Mononuclear cell (primary cell): ENCODE measurements around the gene VAPA. TPM values are rescaled to one million over a fixed set of nuclear protein-coding genes. Genes with fewer than 3 reads are reported as not detected.
A peak's percentile ranks its signal among the peaks of the same experiment; 100 is the strongest.
"Not testable (repeated sequence)": the region's sequence is repeated elsewhere in the genome, so short reads cannot be mapped to it uniquely, and the experiment has no call there.

Experiments used
- H3K27me3 ChIP-seq: 2 replicates; pipeline ENCODE4 v1.6.0; 2011; ENCODE audit warnings: low read length, control low read depth; ENCODE audit not compliant: insufficient read depth
- H3K4me1 ChIP-seq: 2 replicates; pipeline ENCODE4 v1.5.1; 2011; ENCODE audit warnings: mild to moderate bottlenecking, low read length, control low read depth; ENCODE audit not compliant: insufficient read depth
- H3K4me3 ChIP-seq: 2 replicates; pipeline ENCODE4 v1.5.1; 2011; ENCODE audit warnings: mild to moderate bottlenecking, low read length, moderate library complexity
- H3K9me3 ChIP-seq: 2 replicates; pipeline ENCODE4 v1.5.1; 2011; ENCODE audit warnings: low read depth, mild to moderate bottlenecking, control low read depth, low read length
- total RNA-seq: library from RNA; depleted of rRNA; stranded (reverse); fragments of >200 nt; gene quantifications from one replicate; pipeline ENCODE4 v1.2.3, GENCODE V29; 2012

The VAPA gene
- total RNA-seq, 1 donor = 370 TPM

DNA sequence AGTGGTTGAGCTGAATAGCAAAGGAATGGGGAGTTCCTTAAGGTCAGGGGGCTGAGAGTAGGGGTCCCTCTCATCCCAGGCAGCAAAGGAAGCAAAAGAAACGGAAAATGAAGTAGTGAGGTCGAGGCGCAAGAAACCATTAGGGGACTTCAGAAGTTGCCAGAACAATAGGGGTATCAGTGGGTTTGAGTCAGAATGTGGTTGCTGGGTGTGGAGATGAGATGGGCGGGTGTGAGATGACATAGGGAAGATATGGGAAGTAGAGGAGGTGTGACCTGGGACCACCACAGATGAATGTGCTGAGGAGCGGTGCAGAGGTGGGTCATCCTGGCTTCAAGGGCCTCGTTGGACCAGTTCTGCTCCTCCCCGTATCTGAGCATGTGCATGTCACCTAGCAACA lies 13.1 kb upstream of the VAPA start:
- peaks cover 1% of the 10 kb centered on the region for H3K4me1 ChIP-seq
- no peaks in the 10 kb centered on the region for H3K9me3 ChIP-seq
- no peaks in the 10 kb centered on the region for H3K27me3 ChIP-seq
- H3K4me3 ChIP-seq = no peak overlapping the region

DNA sequence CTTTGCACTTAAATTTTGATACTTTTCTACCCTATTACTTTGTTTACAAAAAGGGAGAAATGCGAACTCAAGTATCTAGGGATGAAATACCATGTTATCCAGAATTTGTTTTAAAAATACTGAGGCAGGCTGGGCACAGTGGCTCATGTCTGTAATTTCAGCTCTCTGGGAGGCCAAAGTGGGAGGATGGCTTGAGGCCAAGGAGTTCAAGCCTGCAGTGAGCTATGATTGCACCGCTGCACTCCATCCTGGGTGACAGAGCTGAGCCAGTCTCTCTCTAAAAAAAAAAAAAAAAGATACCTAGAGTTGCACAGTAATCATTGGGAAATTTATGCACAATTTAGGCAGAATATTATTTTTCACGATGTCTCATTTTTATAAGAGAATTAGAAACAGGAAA lies 12.4 kb upstream of the VAPA start:
- no peak overlapping the region for H3K4me3 ChIP-seq
- peaks cover 5% of the 10 kb centered on the region for H3K4me1 ChIP-seq
- H3K9me3 ChIP-seq = no peaks in the 10 kb centered on the region
- H3K27me3 ChIP-seq = no peaks in the 10 kb centered on the region

DNA sequence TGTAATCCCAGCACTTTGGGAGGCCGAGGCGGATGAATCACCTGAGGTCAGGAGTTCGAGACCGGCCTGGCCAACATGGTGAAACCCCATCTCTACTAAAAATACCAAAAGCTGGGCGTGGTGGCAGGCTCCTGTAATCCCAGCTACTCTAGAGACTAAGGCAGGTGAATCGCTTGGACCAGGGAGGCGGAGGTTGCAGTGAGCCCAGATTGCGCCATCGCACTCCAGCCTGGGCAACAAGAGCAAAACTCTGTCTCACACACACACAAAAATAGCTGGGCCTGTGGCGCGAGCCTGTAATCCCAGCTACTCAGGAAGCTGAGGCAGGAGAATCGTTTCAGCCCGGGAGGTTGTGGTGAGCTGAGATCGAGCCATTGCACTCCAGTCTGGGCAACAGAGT lies 11.6 kb upstream of the VAPA start:
- not testable (repeated sequence) for H3K4me1 ChIP-seq, H3K27me3 ChIP-seq, H3K4me3 ChIP-seq, H3K9me3 ChIP-seq

DNA sequence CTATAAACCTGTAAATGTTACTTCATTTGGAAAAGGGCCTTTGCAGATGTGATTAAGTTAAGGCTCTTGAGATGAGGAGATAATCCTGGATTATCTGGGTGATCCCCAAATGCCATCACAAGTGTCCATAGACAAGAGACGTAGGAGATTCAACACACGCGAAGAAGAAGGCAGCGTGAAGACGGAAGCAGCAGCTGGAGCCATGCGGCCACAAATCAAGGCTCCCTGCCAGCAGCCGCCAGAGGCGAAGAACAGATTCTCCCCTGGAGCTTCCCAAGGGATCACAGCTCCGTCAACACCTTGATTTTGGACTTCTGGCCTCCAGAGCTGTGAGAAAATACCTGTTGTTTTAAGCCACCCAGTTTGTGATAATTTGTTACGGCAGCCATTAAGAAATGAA lies 11.0 kb upstream of the VAPA start:
- H3K4me3 ChIP-seq = no peak overlapping the region
- H3K27me3 ChIP-seq = no peaks in the 10 kb centered on the region
- H3K9me3 ChIP-seq = no peaks in the 10 kb centered on the region
- peaks cover 5% of the 10 kb centered on the region for H3K4me1 ChIP-seq

DNA sequence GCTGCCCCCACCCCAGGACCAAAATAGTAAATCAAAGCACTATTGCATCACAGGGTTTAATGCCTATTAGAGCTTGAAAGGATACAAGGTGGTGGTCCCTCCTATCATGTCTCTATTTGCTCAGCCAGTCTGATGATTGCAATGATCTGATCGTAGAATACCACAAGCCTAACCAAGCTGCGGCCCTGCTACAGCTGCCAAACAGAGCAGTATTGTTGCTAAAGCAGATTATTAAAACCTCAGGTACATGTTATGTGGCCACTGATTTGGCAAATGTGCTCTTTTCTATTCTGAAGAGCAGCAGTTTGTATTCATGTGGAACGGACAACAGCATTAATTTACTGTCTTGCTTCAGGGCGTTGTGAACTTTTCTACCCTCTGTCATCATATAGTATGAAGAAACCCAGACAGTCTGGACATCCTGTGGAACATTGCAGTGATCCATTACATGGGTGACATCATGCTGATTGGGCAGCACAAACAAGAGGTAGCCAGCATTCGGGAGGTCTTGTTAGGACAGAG lies 8.4 kb upstream of the VAPA start:
- Histone ChIP-seq H3K4me3 (no peak overlapping the region), H3K27me3 (no peaks in the 10 kb centered on the region), H3K4me1 (peaks cover 10% of the 10 kb centered on the region), H3K9me3 (no peaks in the 10 kb centered on the region)

DNA sequence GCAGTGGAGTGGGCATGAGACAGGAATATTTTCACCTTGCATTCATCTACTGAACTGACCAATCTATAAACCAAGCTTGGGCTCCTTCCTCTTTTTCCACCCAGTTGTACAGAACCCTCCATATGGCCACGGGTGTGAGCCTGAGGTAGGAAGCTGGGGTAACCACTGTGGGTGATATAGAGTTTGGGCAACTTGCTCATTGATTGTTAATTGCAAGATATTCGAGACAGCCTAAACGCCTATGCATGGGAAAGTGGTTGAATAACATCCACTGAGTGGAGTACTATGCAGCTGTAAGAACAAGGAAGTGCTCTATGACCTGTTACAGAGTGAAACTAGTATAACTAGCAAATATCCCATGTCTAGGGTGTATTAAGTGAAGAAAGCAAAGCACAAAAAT lies 7.3 kb upstream of the VAPA start:
- H3K9me3 ChIP-seq = no peaks in the 10 kb centered on the region
- H3K27me3 ChIP-seq = no peaks in the 10 kb centered on the region
- peaks cover 13% of the 10 kb centered on the region for H3K4me1 ChIP-seq
- H3K4me3 ChIP-seq = no peak overlapping the region

DNA sequence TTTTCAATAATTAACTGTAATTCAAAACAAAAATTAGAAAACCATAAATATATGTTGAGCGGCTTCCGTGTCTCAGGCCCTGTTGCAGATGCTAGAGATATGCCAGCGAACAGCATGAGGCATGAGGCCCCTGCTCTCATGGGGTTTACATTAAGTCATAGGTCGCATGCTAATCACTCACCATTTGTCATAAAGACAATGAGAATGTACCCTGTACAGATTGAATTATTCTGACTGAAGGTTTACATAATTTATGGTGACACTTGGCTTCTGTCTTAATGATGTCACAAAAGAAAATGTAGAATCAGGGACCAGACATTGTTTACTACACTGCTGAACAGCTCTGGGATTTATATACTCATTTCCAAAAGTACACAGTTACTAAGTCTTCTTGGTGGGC lies 5.9 kb upstream of the VAPA start:
- no peaks in the 10 kb centered on the region for H3K9me3 ChIP-seq
- no peaks in the 10 kb centered on the region for H3K27me3 ChIP-seq
- H3K4me1 ChIP-seq = peaks cover 14% of the 10 kb centered on the region
- H3K4me3 ChIP-seq = no peak overlapping the region

DNA sequence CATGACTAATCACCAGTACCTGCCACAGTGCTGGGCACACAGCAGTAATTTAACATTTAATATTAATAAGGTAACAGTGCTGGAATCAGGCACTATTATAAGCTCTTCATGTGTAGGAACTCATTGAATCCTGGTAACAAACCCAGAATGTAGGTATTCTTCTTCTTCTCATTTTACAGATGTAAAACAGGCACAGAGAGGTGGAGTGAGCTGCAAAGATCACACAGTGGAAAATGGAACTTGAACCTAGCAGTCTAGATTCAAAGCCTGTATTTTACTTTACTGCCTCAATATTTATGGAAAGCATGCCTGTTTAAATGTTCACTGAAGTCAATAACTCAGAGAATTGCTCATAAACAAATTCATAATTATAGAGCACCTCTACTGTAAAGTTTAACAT lies 3.7 kb upstream of the VAPA start:
- no peaks in the 10 kb centered on the region for H3K27me3 ChIP-seq
- H3K4me1 ChIP-seq = peaks cover 19% of the 10 kb centered on the region
- H3K4me3 ChIP-seq = no peak overlapping the region
- H3K9me3 ChIP-seq = no peaks in the 10 kb centered on the region

DNA sequence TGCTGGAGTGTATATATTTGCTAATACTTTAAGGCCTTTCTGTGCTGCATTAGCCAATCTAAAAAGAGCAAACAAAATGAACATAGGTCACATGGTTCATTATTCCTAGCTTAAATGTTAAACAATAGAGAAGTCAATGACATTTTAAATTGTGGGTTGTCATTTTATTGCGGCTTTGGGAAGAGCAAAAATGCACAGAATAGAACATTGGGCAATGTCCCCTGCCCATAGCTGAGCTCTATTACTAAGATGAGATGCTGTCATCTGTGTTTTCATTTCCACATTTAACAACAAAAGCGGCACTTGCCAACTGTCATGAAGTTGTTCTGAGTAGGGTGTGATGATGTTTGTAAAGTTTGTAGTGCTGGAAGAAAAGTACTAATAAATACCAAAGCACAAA lies 3.2 kb upstream of the VAPA start:
- Histone ChIP-seq H3K27me3 (no peaks in the 10 kb centered on the region), H3K4me1 (peaks cover 19% of the 10 kb centered on the region), H3K4me3 (no peak overlapping the region), H3K9me3 (no peaks in the 10 kb centered on the region)

DNA sequence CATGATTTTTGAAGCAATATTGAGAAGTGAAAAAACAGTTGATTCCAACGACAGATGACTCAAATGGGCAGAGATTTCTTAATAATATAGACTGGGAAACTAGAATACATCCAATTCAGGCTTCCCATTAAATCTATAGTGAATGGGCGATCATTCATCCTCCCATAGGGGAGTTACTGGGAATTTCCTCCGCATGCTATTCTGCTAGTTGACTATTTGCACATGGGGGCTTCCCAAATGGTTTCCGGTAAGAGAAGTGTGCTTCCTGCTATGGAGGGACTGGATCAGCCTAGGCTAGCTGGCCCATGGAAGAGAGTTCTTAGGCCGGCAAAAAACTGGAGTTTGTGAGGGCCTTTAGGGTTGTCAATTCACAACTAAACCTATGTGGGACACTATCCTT lies 2.6 kb upstream of the VAPA start:
- H3K27me3 ChIP-seq = no peaks in the 10 kb centered on the region
- no peak overlapping the region for H3K4me3 ChIP-seq
- no peaks in the 10 kb centered on the region for H3K9me3 ChIP-seq
- peaks cover 21% of the 10 kb centered on the region for H3K4me1 ChIP-seq

DNA sequence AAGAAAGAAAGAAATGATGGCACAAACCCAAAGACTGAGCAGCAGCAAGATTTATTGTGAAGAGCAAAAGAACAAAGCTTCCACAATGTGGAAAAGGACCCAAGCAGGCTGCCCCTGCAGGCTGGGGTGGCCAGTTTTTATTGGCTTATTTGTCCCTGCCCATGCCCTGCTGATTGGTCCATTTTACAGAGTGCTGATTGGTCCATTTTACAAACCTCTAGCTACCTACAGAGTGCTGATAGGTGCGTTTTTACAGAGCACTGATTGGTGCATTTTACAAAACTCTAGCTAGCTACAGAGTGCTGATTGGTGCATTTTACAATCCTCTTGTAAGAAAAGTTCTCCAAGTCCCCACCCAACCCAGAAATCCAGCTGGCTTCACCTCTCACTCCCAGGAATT lies 1.5 kb upstream of the VAPA start:
- not testable (repeated sequence) for H3K27me3 ChIP-seq, H3K9me3 ChIP-seq, H3K4me3 ChIP-seq
- peaks cover 28% of the 10 kb centered on the region for H3K4me1 ChIP-seq

DNA sequence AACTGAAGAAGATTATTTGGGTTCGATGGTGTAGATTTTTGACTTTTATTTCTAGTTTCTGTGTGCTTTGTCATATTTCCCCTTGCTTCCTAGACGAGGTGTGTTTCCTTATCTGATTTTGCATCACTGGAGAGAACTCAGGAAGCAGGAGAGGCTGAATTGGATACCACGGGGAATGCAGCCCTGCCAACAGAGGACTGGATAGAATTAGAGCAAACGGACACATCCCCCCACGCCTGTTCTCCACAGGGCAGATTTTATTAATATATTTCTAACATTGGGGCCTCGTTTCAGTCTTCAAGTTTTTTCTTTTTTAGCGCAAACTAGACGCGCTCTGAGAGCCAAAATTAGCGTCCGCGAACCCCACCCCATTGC lies 678 bp upstream of the VAPA start:
- H3K4me3 ChIP-seq = peak overlapping the region; percentile 81
- H3K27me3 ChIP-seq = no peaks in the 10 kb centered on the region
- peaks cover 37% of the 10 kb centered on the region for H3K4me1 ChIP-seq
- H3K9me3 ChIP-seq = no peaks in the 10 kb centered on the region

DNA sequence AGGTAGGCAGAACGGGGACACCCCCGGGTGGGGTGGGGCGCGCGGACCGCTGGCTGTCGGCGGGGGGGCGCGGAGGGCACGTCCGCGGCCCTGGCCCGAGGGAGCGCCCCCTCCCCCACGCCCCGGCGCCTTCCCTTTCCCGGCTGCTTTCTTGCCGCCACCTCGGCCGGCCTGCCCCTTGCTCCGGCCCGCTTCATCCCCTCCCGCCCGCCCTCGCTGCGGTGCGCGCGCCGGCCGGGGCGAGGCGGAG lies 443 bp downstream of the VAPA start:
- no peaks in the 10 kb centered on the region for H3K27me3 ChIP-seq
- no peaks in the 10 kb centered on the region for H3K9me3 ChIP-seq
- H3K4me1 ChIP-seq = peaks cover 46% of the 10 kb centered on the region
- H3K4me3 ChIP-seq = peak overlapping the region; percentile 81

DNA sequence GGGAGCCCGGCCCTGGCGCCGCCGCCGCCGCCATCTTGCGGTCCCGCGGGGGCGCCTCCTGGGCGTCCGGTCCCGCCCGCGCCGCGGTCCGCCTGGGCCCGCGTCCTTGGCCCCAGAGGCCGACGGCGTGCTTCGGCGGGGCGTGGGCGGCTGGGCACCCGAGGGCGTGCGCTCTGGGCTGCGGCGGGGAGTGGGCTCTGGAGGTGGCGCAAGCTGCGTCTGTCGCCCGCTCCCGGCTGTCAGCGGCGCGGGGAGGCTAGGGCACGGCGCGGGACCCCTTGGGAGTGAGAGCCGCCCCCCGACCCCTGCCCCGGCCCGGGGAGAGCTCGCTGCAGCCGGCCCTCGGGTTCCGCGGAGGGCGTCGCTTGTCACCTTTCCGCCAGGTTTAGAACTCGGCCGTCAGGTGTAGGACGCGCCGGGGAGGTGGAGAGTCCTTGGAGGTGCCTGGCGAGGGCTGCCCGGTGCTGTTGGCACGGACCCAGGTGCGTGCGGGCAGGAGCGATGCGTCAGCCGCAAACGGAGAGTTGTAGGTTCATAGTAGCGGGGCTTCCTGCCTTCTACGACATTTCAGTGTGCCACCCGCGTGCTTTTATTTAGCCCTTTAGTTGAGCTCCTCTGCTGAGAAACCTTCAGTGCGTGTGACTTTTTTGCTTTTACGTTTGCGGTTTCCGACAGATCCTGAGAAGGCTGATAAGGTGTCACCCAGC lies 921 bp downstream of the VAPA start:
- H3K4me3 ChIP-seq = peak overlapping the region; percentile 81
- no peaks in the 10 kb centered on the region for H3K9me3 ChIP-seq
- H3K27me3 ChIP-seq = no peaks in the 10 kb centered on the region
- peaks cover 50% of the 10 kb centered on the region for H3K4me1 ChIP-seq

DNA sequence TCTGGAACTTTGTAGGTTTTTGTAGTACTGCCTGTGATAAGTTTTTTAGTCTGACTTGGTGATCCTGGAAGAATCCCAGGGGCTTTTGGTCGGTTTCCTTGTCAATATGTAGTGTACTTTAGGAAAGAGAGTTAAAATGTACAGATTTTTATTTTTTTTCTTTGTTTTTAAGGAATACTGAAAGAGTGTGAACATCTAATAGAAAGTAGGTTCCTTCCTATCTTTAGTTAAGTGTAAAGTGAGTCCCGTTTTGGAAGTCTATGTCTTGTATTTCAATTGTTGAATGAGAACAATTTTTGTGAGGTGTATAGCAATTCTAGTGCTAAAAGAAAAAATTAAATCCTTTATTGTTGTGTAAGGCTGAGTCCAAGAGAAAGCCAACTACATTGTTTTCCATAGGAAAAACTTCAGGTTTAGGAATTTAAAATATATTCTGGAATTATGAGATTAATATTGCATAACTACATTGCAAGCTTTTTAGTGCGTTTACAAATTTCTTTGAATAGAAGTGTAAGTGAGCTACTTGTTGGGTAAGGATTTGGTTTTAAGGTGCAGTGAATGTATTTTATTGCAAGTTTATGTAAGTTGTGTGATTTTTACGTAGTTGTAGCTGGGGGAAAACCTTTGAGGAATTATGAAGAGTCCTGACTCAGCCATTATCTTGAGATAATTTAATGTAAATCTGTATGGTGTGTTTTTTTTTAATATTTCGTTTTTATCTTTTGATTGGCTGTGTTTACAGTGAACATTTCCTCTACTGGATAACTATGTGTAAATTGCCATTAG lies 1.7 kb downstream of the VAPA start:
- Histone ChIP-seq H3K4me3 (peak overlapping the region; percentile 81), H3K27me3 (no peaks in the 10 kb centered on the region), H3K9me3 (no peaks in the 10 kb centered on the region), H3K4me1 (peaks cover 53% of the 10 kb centered on the region)

DNA sequence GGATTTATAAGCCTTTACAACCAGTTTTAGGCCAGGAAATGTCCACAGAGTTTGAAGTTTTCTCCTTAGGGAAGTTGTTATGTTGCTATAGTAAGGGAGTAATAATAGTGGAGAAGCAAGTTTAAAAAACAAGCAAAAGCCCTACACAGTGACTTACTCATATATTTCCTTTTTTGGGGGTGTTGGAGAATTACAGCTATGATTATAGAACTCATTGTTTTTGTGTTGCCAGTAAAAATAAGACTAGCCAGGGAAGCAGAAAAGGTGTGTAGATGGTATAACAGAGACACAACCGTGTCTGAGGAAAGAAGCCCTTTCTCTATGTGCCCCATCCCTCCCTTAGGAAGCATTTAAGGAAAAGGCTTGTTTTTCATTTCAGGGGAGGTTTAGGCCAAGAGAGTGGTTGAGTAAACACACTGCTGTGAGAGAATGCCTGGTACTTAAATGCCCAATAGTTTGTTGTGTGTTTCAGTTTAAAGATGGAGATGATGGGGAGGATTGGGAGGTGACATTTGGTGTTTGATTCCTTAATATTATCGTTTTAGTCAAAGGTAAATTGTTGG lies 2.3 kb downstream of the VAPA start:
- Histone ChIP-seq H3K4me1 (peaks cover 59% of the 10 kb centered on the region), H3K9me3 (no peaks in the 10 kb centered on the region), H3K4me3 (peak overlapping the region; percentile 3), H3K27me3 (no peaks in the 10 kb centered on the region)
